ENCODE measurements around the gene ZNF215.
"Not testable (repeated sequence)": the region's sequence is repeated elsewhere in the genome, so short reads cannot be mapped to it uniquely, and the experiment has no call there.

Gene ZNF215

GRCh38 chr11:6926208-6927029 lies at the start of gene ZNF215:
ZNF215 (plus strand) TSS chr11:6926426; CDS start chr11:6932273, 5,847 bp downstream.
- TF ChIP-seq, protein P1, sequence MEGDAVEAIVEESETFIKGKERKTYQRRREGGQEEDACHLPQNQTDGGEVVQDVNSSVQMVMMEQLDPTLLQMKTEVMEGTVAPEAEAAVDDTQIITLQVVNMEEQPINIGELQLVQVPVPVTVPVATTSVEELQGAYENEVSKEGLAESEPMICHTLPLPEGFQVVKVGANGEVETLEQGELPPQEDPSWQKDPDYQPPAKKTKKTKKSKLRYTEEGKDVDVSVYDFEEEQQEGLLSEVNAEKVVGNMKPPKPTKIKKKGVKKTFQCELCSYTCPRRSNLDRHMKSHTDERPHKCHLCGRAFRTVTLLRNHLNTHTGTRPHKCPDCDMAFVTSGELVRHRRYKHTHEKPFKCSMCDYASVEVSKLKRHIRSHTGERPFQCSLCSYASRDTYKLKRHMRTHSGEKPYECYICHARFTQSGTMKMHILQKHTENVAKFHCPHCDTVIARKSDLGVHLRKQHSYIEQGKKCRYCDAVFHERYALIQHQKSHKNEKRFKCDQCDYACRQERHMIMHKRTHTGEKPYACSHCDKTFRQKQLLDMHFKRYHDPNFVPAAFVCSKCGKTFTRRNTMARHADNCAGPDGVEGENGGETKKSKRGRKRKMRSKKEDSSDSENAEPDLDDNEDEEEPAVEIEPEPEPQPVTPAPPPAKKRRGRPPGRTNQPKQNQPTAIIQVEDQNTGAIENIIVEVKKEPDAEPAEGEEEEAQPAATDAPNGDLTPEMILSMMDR (IDR thresholded peaks at IDR 0.05; ENCODE audit: extremely low read depth, insufficient read depth, missing control alignments): no peak
- peak; percentile 72 for DNase-seq (ENCODE audit: low spot score)
- in situ Hi-C loops (cut with MboI; ENCODE audit: low pct_unique_long_range_greater_than_20kb, low sequenced_read_pairs, unreplicated experiment): no loop called here

- TF ChIP-seq, protein P1 (IDR thresholded peaks at IDR 0.05; ENCODE audit: extremely low read depth, insufficient read depth, missing control alignments): no peak
- in situ Hi-C loops (cut with MboI; ENCODE audit: low pct_unique_long_range_greater_than_20kb, low sequenced_read_pairs, unreplicated experiment): no loop called here
- no peak for DNase-seq (ENCODE audit: low spot score)
Measured at GRCh38 chr11:6876914-6877313, 49.3 kb upstream of the ZNF215 start.

DNA sequence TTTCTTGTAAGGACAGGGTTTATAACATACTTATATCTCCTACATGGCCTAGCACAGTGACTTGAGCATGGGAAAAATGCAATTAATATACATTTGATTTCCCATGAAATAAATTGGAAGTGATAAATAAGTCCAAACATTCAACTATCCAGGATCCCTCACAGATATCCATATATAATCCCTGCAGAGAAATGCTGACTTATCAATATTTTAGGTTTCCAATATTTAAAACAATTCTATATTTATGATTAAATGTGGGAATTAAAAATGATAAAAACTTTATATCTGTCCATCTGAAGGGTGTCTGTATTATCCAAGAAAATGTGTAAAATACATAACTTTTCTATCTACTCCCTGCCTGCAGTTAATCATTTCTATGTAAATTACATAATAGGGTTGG lies 43.5 kb upstream of the ZNF215 start:
- no peak for DNase-seq (ENCODE audit: low spot score)
- in situ Hi-C loops (cut with MboI; ENCODE audit: low pct_unique_long_range_greater_than_20kb, low sequenced_read_pairs, unreplicated experiment): no loop called here
- TF ChIP-seq, protein P1 (IDR thresholded peaks at IDR 0.05; ENCODE audit: extremely low read depth, insufficient read depth, missing control alignments): no peak

- in situ Hi-C loops (cut with MboI; ENCODE audit: low pct_unique_long_range_greater_than_20kb, low sequenced_read_pairs, unreplicated experiment); DNase-seq (ENCODE audit: low spot score): not testable (repeated sequence)
Measured at GRCh38 chr11:6887711-6888110, 38.5 kb upstream of the ZNF215 start.

GRCh38 chr11:6888830-6889229 lies 37.4 kb upstream of the ZNF215 start:
- TF ChIP-seq, protein P1 (IDR thresholded peaks at IDR 0.05; ENCODE audit: extremely low read depth, insufficient read depth, missing control alignments): no peak
- DNase-seq (ENCODE audit: low spot score): no peak
- in situ Hi-C loops (cut with MboI; ENCODE audit: low pct_unique_long_range_greater_than_20kb, low sequenced_read_pairs, unreplicated experiment): no loop called here

DNA sequence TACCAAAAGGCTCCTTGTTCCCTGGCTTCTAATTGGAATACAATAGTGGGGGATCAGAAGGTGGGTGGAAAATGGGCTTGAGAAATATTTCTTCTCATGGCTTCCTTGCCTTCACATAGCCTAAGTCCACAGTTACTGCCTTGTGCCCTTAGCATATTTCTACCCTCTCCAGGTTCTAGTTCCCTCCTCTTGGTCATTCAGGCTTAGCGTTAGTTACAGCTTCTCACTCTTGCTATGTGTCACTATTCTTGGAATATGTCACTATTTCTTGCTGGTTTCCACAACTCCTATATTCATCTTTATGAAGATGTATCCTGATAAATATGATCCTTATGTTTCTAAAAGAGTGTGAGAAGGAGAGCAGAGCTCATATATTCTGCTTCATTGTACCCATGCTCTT lies 36.4 kb upstream of the ZNF215 start:
- no peak for DNase-seq (ENCODE audit: low spot score)
- in situ Hi-C loops (cut with MboI; ENCODE audit: low pct_unique_long_range_greater_than_20kb, low sequenced_read_pairs, unreplicated experiment): no loop called here
- TF ChIP-seq, protein P1 (IDR thresholded peaks at IDR 0.05; ENCODE audit: extremely low read depth, insufficient read depth, missing control alignments): no peak

DNA sequence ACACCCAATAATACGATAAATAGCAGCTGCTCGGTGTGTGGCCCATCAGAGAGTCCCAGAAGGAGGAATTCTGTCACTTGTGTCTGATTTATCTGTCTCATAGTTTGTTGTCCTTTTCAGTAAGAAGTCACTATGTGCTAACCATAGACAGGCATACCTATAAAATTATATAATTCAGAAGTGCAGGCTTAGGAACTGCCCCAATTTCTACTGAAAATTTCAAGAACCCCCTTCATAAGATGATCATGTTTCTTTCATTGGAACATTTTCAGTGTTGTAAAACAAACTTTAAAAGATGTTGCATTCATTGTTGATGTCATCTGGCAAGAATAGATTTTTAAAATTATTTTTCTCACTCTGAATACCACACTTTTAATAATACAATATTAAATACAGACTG lies 33.8 kb upstream of the ZNF215 start, which contains the start of gene OR2D2:
Gene OR2D2 (minus strand): TSS at position 101 of the 400 bp plus-strand sequence. CDS start 0 bp downstream, at position 101.
- in situ Hi-C loops (cut with MboI; ENCODE audit: low pct_unique_long_range_greater_than_20kb, low sequenced_read_pairs, unreplicated experiment): no loop called here
- TF ChIP-seq, protein P1 (IDR thresholded peaks at IDR 0.05; ENCODE audit: extremely low read depth, insufficient read depth, missing control alignments): no peak
- DNase-seq (ENCODE audit: low spot score): no peak

All from GM13977 (cell line).